EH (cell line): Measurements from ENCODE around the gene MAP3K7.
A peak's percentile ranks its signal among the peaks of the same experiment; 100 is the strongest.

ENCODE experiments used
- DNase-seq: peaks from one replicate; pipeline ENCODE4 v3.0.0-alpha.2; 2015; ENCODE audit warnings: low read depth

MAP3K7 gene

DNA sequence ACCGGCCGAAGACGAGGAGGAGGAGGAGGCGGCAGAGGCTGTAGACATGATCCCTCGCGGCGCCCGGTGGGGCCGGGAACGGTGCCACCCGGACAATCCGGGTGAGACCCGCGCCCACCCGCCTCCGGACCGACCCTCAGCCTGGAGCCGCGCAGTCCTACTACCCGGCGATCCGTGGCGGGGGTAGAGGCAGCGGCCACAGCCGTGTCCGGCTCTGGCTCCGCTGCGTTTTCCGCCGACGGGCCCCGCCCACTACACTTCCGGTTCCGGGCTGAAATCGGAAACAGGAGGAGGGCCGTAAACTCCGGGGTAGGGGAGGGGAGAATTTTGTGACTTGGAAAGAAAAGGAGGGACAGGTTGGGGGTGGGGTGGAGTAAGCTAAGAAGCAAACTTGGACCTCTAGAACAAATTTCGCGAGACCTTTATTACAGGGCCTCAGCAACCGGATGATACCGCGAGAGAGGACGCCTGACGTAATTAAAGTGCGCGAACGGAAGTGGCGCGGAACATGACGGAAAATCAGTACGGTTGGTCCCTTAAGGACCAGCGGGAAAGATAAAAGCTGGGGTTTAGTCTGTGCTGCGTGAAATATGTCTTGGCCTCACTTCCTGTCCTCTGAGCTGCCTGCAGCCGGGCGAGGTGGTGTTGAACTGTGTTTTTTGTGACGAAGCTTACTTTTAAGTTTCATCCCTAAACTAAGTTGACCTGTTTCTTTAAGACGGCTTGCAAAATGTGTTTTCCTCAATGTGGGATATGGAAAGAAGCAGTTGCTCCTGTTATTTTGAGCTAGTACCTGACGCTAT lies at the start of gene MAP3K7:
Gene MAP3K7 (minus strand): TSS at position 237 of the 803 bp plus-strand sequence. CDS start 189 bp downstream, at position 48.
- peak; percentile 99 for DNase-seq

DNA sequence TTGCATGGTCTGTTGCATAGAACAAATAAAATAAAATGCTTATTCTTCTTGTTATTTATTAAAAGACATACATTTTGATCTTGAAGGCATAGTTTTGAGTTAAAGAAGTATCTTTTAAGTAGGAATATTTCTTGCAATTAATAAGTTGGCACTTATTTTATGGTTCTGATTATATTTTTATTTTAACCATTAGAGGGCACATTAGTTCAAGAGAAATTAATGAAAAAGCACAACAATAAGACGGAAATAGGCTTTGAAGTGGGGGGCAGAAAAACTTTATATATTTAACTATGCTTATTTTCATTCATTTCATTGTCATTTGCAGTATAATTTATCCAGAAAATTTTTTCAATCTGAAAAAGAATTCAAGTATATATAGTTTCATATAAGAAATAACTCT lies 44.2 kb upstream of the MAP3K7 start:
- DNase-seq, result no peak

GRCh38 chr6:90621581-90621980 lies 34.7 kb upstream of the MAP3K7 start:
- DNase-seq, result no peak

DNA sequence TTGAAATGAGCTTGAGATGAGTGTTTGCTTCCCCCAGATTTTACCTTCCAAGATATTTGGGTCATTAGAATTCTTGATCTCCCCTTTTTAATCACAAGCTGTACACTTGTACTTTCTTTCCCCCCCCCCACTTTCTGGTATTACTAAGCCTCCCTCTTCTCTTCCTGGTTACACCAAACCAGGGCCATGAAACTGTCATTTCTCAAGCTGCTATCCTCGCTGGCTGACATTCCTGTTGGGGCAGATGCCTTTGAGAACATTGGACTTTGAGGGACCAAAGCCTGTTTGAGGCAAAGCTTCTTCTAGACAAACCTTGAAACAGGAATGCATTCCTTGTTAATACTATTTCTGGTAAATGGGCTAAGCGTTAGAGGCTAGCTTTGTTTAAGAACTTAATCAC lies 32.3 kb upstream of the MAP3K7 start:
- DNase-seq, result no peak

DNA sequence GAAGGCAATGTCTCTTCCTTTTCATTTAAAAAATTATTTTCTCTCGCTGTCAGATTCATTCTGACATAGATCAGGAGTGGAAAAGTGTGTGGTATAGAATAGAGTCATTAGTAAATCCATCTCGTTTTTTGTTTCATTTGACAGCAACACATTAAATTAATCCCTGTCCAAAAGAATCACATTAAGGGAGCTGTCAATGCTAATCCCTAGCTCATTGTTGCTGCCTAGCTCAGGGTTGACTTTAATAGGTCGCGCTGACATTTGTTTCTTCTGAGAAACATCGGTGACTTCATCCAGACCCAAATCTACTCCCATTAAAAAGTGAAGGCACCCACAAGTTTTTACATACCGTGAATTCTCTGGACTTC lies 25.4 kb upstream of the MAP3K7 start:
- DNase-seq, result no peak

DNA sequence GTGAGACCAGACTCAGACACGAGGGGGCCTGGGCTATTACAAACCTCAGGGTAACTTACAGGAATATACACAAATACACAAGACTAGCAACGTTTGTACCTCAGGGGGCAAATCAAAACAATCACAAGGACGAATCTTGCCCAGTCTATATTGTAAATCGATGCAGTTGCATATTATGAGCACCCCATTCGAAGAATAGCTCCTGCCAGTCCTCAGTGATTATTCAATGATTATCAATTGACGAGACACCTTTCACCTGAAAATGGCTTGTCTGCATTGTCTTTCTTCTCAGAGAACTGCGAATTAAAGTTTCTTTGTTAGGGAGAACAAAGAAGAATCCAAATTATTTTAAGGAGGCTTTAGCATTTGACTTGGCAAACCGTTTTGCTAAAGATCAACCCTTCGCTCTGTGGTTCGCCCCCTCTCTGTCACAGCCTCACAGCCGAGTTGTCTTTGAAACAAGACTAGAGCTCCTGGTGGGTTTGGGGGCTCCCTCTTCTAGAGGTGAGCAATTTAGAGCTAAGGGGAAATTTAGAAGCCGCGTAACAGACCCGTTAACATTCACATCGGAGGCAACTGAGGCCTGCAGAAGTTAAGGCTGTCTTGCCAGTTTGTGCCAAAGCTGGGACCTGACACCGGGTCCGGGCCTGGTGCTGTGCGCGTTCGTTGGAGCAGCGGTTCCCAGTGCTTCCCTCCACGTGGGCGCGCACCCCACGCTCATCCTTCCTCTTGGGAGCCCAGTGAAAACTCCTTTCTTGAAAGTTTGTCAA lies 24.9 kb upstream of the MAP3K7 start:
- no peak for DNase-seq

- peak; percentile 20 for DNase-seq
Observed at GRCh38 chr6:90610751-90611542, 24.1 kb upstream of the MAP3K7 start.

DNA sequence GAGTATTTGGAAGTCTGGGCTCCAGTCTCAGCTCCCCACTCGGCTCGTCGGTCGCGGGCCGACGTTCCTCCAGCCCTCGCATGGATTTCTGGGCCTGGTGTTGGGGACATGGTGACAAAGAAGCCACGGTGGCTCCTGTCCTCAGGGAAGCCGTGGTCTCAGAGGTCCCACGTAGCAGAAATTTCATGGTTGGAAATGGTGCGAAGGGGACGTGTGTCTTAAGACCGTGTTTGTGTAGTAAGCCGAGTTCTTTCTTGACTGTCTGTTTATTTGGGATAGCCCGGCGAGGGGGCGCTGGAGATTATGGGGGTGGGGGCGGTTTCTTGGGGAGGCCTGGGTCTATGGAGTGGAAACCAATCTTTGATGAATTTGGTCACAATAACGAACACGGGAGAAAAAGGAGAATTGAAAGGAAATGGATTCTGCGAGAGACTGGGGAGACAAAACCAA lies 23.5 kb upstream of the MAP3K7 start:
- no peak for DNase-seq

DNA sequence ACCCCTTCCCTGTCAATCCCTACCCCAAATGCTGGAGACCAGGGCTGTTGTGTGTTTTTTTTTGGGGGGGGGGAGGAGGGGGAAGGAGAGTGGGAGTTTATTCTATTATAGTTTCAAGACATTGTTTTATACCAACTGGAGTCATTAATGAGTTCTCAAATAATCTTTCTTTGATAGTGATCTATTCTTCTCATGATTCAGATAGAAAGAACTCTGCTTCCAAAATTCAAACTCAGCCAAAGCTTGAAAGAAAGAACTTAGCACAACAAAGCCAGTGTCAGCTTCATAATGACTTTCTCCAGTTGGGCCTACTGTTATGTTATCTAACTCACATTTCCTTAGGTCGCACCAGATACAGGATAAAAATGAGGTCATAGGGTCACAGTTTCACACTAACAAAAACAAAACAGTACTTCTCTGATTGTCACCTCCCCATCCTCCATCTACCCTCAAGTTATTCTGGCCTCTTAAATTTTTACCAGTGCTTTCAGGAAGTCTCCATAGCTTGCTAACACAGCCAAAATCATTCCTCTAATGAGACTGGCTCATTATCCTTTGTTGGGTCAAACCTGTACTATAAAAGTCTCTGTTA lies 19.0 kb upstream of the MAP3K7 start:
- no peak for DNase-seq

DNA sequence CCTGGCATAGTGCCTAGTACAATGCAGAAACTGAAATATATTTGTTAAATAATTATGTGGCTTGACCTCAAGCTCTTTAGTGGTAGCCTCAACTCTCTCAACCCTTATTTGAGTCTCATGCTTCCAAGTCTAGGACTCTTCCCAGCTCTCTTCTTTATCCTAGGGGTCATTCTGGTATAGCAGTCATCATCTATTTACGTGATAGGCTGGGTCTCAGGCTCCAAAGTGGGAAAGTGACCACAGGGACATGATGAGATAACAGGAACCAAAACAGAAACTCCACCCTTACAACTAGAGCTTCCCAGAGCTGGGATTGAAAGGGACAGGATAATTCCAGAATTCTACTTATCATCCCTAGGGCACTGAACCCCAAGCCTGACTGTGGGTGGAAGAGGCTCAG lies 17.7 kb upstream of the MAP3K7 start:
- DNase-seq, result no peak

DNA sequence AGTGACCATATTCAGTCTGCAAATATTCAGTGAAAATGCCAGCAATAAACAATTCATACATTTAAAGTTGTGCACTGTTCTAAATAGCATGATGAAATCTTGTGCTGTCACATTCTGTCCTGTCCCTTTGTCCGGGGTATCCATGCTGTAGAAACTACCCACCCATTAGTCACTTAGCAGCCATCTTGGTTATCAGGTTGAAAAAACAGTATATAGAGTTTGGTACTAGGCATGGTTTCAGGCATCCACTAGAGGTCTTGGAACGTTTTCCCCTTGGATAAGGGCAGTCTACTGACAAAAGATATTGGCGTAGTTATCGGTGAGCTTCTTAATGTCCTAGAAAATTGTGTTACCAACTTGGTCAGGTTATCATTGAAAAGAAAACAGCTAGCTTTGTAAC lies 12.3 kb upstream of the MAP3K7 start:
- no peak for DNase-seq

DNA sequence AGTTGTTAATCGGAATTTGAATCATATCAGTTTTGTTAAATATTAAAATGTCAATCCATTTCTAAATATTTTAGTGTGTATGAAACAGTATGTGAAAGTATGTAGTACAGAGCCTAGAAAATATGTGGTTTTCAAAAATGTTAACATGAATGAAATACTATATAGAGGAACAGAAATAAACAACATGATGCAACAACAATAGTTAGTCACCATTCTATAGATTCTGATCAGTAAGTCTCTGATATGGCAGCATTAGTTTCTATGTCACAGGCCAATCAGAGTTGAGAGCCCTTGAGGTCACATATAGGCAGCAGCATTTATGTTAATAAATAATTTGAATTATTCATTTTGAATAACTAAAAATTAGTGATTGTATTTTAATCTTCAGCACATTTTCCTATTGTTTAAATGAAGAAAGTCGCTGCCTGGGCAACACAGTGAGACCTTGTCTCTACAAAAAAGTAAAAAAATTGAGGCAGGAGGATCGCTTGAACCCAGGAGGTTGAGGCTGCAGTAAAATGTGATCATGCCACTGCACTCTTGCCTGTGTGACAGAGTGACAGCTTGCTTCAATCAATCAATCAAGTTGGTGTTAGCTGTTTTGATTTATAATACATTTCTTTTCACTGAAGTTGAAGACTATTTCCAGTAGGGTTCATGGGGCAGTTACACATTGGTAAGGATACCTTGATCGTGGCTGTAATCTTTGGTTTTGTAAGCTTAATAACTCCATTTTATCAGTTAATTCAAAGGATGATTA lies 11.5 kb upstream of the MAP3K7 start:
- DNase-seq, result no peak

- no peak for DNase-seq
Observed at GRCh38 chr6:90596967-90597539, 10.2 kb upstream of the MAP3K7 start.

- no peak for DNase-seq
Observed at GRCh38 chr6:90595854-90596253, 9.0 kb upstream of the MAP3K7 start.

DNA sequence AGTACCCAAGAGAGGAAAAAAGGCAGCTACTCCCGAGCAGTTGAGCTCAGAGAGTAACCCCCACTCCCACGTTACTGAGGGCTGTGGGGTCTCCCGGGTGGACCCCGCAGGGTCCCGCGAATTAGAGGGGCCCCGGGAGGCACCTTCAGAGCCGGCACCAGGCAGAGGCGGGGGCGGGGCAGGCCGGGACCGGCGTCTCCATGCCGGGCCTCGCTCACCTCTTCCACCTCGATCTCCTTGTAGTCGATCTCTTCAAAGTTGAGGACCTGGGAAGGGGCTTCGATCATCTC lies 381 bp downstream of the MAP3K7 start:
- DNase-seq, result no peak

DNA sequence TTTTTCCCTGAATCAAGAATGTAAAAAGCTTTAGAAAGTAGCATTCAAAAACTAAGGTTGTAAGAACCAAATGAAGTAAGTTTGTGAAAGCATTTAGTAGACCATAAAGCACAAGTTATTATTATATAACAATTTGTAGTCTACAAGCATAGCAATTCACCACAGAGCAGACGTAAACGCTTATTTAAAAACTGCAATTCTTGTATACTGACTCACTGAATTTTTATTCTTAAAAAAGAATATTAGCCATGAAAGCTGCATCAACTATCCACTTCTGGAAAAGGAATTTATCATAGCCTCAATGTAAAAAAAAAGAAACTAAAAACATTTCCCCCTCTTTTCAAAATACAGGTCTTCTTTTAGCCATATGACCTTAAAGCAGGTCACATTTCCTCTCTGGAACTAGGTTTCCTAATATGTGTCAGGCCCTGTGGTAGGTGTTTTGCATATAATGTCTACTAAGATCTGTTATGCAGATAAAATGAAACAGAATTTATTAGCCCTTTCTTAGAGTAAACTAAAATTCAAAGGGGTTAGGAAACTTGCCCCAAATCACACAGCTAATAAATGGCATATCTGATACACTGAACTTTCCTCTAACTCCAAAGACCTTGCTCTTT lies 2.1 kb downstream of the MAP3K7 start:
- DNase-seq, result peak; percentile 57

GRCh38 chr6:90583836-90584481 lies 2.9 kb downstream of the MAP3K7 start:
- DNase-seq, result no peak

- peak; percentile 21 for DNase-seq
Observed at GRCh38 chr6:90583179-90583835, 3.6 kb downstream of the MAP3K7 start.

DNA sequence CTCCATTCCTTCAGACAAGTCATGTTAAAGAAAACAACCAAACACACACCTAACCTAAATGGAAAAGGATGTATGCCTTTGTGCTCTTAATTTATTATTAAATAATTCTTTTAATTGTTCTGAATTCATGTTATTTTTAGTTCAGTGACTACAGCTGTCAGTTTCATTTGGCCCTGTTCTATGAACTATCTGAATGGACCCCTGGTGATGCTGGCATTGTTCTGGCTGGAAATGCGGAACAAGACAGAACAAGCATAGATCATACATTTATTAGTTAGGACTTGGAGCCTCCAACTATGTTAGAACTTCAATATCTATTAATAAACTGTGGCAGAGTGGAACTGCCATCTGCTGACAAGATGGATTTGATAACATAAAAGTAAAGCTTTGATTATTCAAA lies 5.7 kb downstream of the MAP3K7 start:
- no peak for DNase-seq
